Inflammatory macrophage treated with lipopolysaccharide for 4 hours (primary cell): ENCODE results near the gene DVL3.

Source experiments
- DNase-seq: peaks from one replicate; pipeline ENCODE4 v3.0.0-alpha.2; 2020

The DVL3 gene

GRCh38 chr3:184177767-184178306, 22.7 kb downstream of the DVL3 start:
- DNase-seq: no peak

GRCh38 chr3:184178521-184179138, 23.5 kb downstream of the DVL3 start:
- DNase-seq: peak; percentile 54

DNA sequence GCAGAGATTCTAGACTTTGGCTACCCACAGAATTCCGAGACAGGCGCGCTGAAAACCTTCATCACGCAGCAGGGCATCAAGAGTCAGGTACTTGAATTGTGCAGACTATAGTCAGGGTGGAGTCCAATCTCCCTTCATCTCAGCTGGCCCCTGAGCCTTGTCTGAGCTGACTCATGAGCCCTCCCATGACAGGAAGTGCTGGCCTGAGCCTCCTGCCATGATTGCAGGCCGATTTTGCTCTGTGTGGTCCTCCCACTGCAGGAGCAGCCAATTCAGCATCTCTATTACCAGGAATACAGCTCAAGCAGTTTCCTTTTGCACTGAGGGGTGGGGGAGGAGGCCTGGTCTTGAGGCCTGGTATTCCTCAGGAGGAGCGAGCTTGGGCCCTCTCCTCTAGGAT, 25.0 kb downstream of the DVL3 start:
- peak; percentile 47 for DNase-seq

GRCh38 chr3:184181596-184181995, 26.4 kb downstream of the DVL3 start:
- DNase-seq: no peak

DNA sequence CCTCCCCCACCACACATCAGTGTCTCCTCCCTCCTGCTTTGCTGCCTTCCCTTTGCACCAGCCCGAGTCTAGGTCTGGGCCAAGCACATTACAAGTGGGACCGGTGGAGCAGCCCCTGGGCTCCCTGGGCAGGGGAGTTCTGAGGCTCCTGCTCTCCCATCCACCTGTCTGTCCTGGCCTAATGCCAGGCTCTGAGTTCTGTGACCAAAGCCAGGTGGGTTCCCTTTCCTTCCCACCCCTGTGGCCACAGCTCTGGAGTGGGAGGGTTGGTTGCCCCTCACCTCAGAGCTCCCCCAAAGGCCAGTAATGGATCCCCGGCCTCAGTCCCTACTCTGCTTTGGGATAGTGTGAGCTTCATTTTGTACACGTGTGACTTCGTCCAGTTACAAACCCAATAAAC, 28.5 kb downstream of the DVL3 start:
- no peak for DNase-seq

DNA sequence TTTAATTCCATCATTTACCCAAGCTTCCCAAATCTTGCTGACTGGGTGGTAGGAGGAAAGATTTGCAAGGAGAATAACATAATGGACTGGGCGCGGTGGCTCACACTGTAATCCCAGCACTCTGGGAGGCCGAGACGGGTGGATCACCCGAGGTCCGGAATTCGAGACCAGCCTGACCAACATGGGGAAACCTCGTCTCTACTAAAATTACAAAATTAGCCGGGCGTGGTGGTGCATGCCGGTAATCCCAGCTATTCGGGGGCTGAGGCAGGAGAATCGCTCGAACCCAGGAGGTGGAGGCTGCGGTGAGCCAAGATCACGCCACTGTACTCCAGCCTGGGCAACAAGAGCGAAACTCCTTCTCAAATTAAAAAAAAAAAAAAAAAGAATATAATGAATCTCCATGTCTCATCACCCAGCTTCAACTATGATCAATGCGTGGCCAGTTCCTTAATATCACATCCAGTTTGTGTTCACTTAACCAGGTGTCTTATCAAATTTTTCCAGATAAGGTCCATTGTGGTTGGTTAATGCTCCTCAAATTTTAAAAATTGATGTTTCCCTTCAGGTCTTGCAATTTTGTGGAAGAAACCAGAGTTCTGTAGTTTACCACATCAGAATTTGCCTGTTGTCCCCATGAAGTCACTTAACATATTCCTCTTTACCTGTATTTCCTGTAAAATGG, 29.5 kb downstream of the DVL3 start:
- DNase-seq: no peak

DNA sequence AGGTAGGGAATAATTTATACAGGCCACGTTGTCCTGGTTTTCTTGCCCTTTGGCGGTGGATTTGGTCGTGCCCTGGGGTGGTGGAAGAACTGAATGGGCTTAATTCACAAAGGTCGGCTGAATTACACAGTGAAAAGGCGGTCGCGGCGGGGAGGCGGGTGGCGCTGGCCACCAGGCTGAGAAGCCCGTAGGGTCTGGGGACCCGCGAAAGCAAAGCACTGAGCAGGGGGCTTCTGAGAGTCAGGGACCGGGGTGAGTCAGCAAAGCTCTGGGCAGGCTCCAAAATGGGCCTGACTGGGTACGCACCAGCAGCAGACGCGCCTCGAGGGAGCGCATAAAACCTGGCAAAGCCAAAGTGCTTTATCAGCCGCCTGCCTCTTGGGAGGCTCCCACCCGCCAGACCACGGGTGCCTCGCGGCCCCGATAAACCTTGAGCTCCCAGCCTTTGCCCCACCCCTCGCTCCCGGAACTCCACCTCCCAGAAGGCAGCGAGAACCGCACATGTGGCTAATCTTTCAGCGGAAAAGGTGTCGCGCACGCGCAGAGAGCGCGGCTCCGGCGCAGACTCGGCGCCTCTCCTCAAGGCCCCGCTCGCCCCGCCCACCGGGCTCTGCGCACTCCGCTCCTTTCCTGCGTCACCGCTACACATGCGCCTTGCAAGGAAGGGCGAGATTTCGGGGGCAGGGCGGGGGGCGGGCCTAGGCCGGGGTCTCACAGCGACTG, 30.4 kb downstream of the DVL3 start:
- peak; percentile 100 for DNase-seq

DNA sequence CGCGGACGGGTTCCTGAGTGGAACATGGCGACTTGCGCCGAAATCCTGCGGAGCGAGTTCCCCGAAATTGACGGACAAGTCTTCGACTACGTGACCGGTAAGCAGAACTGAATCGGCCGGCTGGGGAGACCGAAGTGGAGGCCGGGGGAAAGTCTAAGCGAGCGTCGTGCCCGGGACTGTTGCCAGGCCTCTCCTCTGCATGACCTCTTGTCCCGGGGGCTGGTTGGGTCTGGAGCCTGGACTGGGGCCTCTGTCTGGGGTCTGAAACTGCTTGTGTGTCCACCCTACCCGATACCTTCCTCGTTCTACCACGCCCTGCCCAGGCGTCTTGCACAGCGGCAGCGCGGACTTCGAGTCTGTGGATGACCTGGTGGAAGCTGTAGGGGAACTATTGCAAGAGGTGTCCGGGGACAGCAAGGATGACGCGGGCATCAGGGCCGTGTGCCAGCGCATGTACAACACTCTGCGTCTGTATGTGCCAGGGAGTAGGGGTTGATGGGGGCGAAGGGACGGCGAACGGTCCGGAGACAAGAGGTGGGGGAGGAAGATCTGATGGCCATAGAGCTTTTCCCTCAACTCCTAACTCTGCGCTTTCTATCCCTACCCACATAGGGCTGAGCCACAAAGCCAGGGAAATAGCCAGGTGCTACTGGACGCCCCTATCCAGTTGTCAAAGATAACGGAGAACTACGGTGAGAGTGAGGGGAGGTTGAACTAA, 31.2 kb downstream of the DVL3 start, which contains the start of gene ABCF3:
ABCF3 (plus strand) TSS at position 16 of the 718 bp plus-strand sequence; CDS start at position 25, 9 bp downstream.
- peak; percentile 59 for DNase-seq

GRCh38 chr3:184186902-184187207, 31.7 kb downstream of the DVL3 start:
- no peak for DNase-seq

GRCh38 chr3:184188080-184188479, 32.9 kb downstream of the DVL3 start:
- no peak for DNase-seq

DNA sequence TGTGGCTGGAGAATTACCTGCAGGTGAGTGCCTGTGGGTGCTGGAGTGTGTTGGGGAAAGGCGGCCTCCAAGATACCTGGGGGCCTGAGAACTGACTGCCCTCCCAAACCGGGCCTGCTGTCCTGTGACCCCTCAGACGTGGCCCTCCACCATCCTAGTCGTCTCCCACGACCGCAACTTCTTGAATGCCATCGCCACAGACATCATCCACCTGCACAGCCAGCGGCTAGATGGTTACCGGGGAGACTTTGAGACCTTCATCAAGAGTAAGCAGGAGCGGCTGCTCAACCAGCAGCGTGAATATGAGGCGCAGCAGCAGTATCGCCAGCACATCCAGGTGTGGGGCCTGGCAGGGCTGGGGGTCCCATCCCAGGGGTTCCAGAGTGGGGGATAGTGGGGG, 34.2 kb downstream of the DVL3 start:
- no peak for DNase-seq

DNA sequence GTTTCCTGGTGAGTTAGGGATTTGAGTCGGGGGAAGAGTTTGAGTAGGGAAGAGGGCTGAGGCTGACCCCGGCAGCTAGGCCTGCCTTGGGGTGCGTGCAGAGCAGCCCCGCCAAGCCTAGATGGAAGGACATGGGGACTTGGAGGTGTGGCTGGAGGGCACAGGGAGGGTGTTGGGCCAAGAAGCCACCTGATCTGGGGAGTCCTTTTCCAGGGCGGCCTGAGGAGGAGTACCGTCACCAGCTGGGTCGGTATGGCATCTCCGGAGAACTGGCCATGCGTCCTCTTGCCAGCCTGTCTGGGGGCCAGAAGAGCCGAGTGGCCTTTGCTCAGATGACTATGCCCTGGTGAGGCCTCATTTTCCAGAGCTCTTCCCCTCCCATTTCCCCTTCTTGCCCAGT, 37.7 kb downstream of the DVL3 start:
- no peak for DNase-seq

GRCh38 chr3:184193991-184194539, 38.9 kb downstream of the DVL3 start:
- DNase-seq: no peak

GRCh38 chr3:184196536-184196935, 41.4 kb downstream of the DVL3 start:
- no peak for DNase-seq

DNA sequence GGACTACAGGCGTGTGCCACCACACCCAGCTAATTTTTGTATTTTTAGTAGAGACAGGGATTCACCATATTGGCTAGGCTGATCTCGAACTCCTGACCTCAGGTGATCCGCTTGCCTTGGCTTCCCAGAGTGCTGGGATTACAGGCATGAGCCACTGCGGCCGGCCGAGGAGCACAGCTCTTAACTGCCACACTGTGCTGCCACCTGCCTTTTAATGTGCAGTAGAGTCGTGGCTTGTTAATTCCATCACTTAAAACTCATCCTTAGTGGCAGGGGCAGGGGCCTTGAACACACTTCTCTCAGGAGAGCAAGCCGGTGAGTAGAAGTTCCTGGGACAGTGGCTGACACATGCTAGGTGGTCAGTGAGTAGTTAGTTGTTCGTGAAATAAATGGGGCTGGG, 43.3 kb downstream of the DVL3 start:
- no peak for DNase-seq

DNA sequence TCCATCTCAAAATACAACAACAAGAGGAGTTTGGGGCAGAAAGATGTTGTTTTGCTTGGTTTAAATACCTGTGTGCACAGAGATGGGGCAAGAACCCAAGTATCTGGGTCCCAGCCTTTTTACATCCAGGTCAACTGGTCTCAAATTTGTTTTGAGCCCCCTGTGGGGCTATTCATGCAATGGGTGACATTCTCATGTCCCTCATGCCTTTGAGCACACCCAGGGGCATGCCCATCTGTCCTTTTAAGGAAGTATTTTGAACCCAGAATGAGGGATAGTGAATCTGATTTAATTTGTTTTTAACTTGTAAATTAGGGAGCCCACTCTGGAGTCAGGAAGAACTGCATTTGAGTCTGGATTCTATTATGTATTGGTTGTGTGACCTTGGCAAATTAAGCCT, 45.6 kb downstream of the DVL3 start:
- DNase-seq: no peak

- DNase-seq: no peak
Measured at GRCh38 chr3:184203526-184203925, 48.3 kb downstream of the DVL3 start.

DNA sequence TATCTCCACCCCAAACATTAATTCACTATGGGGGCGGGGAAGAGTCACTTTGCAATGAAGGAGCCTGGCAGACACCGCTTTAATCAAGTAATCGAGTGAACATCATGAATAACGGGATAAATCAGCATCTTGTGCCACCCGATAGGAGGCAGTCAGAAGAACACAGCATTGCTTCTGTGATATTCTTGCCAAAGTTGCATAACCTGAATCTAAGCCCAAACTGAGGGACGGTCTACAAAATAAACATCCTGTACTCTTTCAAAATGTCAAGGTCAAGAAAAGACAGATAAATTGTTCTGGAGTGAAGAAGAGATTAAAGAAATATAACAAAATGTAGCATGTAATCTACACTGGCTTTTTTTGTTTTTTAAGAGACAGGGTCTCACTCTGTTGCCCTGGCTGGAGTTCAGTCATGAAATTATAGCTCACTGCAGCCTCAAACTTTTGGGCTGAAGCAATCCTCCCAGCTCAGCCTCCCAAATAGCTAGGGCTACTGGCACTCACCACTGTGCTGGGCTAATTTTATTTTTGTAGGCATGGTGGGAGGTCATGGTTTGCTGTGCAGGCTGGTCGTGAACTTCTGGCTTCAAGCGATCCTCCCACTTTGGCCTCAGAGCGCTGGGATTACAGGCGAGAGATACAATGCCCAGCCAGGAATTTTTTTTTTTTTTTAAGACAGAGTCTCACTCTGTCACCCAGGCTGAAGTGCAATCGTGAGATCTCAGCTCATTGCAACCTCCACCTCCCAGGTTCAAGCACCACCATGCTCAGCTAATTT, 54.2 kb downstream of the DVL3 start:
- no peak for DNase-seq

DNA sequence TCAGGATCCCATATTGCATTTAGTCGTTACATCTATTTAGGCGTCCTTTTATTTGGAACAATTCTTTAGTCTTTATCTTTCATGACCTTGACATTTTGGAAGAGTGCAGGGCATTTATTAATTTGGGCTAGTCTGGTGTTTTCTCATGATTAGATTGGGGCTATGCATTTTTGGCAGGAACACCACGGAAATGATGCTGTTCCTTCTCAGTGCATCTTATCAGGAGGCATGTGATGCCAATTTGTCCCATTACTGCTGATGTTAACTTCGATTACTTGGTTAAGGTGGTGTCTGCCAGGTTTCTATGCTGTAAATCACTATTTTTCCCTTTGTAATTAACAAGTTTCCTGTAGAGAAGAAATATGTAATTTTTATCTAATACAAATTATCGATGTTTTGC, 56.1 kb downstream of the DVL3 start:
- no peak for DNase-seq

GRCh38 chr3:184211718-184212117, 56.5 kb downstream of the DVL3 start:
- DNase-seq: no peak

DNA sequence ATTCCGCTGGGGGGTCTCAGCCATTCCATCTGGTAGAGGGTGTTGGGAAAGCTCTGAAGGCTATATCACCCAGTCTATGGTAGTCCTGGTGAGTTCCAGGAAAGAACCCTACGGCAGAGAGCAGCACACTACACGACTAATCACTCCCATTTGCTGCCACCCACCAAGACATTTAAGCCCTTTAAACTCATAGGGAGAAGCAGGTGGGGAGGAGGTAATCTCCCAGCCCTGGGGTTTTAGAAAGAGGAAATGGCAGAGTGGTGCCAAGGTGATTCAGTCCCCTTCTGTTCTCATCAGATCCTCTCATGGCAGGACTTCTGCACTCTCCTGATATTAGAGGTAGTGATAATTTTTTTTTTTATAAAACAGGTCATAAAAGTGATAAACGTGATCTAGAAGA, 63.6 kb downstream of the DVL3 start:
- no peak for DNase-seq

DNA sequence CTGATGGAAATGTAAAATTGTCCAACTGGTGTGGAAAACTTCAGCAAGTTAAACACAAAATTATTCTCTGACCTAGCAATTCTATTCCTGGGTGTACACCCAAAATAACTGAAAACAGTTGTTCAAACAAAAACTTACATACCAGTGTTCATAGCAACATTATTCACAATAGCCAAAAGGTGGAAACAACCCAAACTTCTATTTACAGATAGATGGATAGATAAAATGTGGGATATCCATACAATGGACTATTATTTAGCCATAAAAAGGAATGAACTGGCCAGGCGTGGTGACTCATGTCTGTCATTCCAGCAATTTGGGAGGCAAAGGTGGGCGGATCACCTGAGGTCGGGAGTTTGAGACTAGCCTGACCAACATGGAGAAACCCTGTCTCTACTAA, 67.3 kb downstream of the DVL3 start:
- DNase-seq: no peak
